ES-I3 (cell line): ENCODE measurements around the gene RAB3D.
"Not testable (repeated sequence)": the region's sequence is repeated elsewhere in the genome, so short reads cannot be mapped to it uniquely, and the experiment has no call there.

ENCODE experiments used
- H3K36me3 ChIP-seq: 2 replicates; pipeline ENCODE4 v1.6.1; 2013; ENCODE audit warnings: mild to moderate bottlenecking, low read length, control low read depth, moderate library complexity; ENCODE audit not compliant: insufficient read depth
- H3K4me1 ChIP-seq: 2 replicates; pipeline ENCODE4 v1.6.1; 2013; ENCODE audit warnings: mild to moderate bottlenecking, control low read depth, low read length; ENCODE audit not compliant: insufficient read depth
- H3K9ac ChIP-seq: 2 replicates; pipeline ENCODE4 v1.6.1; 2013; ENCODE audit warnings: low read depth, mild to moderate bottlenecking, low read length, moderate library complexity
- H3K9me3 ChIP-seq: 2 replicates; pipeline ENCODE4 v1.6.1; 2013; ENCODE audit warnings: mild to moderate bottlenecking, low read length, moderate library complexity; ENCODE audit not compliant: control insufficient read depth, insufficient read depth

RAB3D gene

DNA sequence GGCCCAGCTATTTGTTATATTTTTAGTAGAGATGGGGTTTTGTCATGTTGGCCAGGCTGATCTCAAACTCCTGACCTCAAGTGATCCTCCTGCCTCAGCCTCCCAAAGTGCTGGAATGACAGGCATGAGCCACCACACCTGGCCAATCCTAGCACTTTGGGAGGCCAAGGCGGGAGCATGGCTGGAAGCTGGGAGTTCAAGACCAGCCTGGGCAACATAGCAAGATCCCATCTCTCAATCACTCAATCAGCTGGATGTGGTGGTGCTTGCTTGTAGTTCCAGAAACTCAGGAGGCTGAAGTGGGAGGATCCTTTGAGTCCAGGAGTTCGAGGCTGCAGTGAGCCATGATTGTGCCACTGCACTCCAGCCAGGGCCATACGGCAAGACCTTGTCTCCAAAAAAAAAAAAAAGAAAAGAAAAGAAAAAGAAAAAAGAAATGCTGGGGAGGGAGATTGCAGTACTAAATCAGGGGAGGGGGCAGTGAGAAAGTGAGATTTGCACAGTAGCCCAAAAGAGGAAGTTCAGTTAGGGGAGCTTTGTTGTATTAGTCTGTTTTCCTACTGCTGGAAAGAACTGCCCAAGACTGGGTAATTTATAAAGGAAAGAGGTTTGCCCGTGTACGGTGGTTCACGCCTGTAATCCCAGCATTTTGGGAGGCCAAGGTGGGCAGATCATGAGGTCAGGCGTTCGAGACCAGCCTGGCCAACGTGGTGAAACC is 19.0 kb downstream of the RAB3D start:
- H3K4me1 ChIP-seq = peaks cover 14% of the 10 kb centered on the region
- not testable (repeated sequence) for H3K36me3 ChIP-seq

DNA sequence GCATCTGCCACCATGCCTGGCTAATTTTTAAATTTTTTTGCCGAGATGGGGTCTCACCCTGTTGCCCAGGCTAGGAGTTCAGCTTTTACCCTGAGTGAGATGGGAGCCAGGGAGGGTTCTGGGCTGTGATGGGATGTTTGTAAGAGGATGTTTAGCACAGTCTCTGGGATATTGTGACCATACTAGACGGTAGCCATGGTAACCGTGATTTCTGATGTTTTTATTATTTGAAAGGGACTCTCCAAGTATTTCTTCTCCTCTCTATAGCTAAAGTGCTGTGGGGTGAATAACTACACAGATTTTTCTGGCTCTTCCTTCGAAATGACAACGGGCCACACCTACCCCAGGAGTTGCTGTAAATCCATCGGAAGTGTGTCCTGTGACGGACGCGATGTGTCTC is 33.1 kb downstream of the RAB3D start:
- no peaks in the 10 kb centered on the region for H3K9me3 ChIP-seq
- no peaks in the 10 kb centered on the region for H3K4me1 ChIP-seq
- no peaks in the 10 kb centered on the region for H3K36me3 ChIP-seq

More for the DNA sequence above, 19.0 kb downstream of the RAB3D start:
- H3K9ac ChIP-seq, H3K9me3 ChIP-seq: not testable (repeated sequence)

GRCh38 chr19:11304936-11305335 is 34.5 kb downstream of the RAB3D start:
- Histone ChIP-seq H3K36me3 (no peaks in the 10 kb centered on the region), H3K4me1 (no peaks in the 10 kb centered on the region), H3K9ac (no peak overlapping the region), H3K9me3 (no peaks in the 10 kb centered on the region)

More for the DNA sequence above, 33.1 kb downstream of the RAB3D start:
- no peak overlapping the region for H3K9ac ChIP-seq

DNA sequence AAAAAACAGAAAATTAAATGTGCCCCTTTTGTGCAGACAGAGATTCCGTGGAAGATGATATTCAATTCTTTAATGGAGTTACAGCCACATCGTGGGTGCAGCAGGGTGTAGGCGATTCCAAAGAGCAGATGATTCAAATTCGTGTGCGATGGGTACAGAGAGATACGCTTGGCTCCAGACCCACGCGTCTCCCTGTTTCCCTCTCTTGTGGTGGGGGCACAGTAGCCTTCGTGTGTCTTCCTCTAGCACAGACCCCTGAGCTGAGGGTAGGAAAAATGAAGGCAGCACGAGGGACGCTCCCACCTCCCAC is 38.7 kb downstream of the RAB3D start:
- Histone ChIP-seq H3K4me1 (no peaks in the 10 kb centered on the region), H3K9ac (no peak overlapping the region), H3K36me3 (no peaks in the 10 kb centered on the region), H3K9me3 (no peaks in the 10 kb centered on the region)

GRCh38 chr19:11299946-11300810 is 39.3 kb downstream of the RAB3D start:
- no peaks in the 10 kb centered on the region for H3K9me3 ChIP-seq
- H3K36me3 ChIP-seq = no peaks in the 10 kb centered on the region
- H3K4me1 ChIP-seq = no peaks in the 10 kb centered on the region
- no peak overlapping the region for H3K9ac ChIP-seq

- Histone ChIP-seq H3K36me3 (no peaks in the 10 kb centered on the region), H3K9me3 (no peaks in the 10 kb centered on the region), H3K4me1 (no peaks in the 10 kb centered on the region), H3K9ac (no peak overlapping the region)
Observed at GRCh38 chr19:11296264-11296663, 43.2 kb downstream of the RAB3D start.

DNA sequence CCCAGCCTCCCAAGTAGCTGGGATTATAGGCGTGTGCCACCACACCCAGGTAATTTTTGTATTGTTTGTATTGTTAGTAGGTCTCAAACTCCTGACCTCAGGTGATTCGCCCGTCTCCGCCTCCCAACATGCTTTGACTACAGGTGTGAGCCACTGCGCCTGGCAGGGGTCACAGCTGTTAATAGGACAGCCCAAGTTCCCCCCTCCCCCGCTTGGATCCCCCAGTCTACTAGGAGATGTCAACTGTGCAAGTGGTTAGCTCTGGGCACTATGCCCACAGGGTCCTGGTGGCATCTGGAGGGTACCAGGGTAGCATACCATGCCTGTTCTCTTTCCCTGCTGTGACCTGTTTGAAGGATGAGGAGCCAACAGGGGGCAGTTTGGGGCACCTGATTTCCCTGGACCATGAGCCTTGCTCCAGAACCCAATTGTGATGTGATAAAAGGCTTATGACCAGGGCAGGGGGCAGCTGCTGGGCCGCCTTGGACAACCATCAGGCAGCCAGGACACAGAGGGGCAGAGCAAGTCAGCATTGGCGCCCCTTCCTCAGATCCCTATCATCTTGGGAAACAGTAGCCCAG is 43.7 kb downstream of the RAB3D start, which contains the start of gene TSPAN16:
TSS of gene TSPAN16 (plus strand) at position 496 of the 581 bp plus-strand sequence. CDS start 138 bp downstream, outside the sequence.
- no peaks in the 10 kb centered on the region for H3K9me3 ChIP-seq
- H3K36me3 ChIP-seq = no peaks in the 10 kb centered on the region
- H3K9ac ChIP-seq = no peak within 1 kb of the TSS
- H3K4me1 ChIP-seq = no peaks in the 10 kb centered on the region

GRCh38 chr19:11295180-11295579 is 44.3 kb downstream of the RAB3D start:
- Histone ChIP-seq H3K9ac (no peak overlapping the region), H3K4me1 (no peaks in the 10 kb centered on the region; the same call in 1 of the 2 replicates), H3K9me3 (no peaks in the 10 kb centered on the region), H3K36me3 (no peaks in the 10 kb centered on the region)

DNA sequence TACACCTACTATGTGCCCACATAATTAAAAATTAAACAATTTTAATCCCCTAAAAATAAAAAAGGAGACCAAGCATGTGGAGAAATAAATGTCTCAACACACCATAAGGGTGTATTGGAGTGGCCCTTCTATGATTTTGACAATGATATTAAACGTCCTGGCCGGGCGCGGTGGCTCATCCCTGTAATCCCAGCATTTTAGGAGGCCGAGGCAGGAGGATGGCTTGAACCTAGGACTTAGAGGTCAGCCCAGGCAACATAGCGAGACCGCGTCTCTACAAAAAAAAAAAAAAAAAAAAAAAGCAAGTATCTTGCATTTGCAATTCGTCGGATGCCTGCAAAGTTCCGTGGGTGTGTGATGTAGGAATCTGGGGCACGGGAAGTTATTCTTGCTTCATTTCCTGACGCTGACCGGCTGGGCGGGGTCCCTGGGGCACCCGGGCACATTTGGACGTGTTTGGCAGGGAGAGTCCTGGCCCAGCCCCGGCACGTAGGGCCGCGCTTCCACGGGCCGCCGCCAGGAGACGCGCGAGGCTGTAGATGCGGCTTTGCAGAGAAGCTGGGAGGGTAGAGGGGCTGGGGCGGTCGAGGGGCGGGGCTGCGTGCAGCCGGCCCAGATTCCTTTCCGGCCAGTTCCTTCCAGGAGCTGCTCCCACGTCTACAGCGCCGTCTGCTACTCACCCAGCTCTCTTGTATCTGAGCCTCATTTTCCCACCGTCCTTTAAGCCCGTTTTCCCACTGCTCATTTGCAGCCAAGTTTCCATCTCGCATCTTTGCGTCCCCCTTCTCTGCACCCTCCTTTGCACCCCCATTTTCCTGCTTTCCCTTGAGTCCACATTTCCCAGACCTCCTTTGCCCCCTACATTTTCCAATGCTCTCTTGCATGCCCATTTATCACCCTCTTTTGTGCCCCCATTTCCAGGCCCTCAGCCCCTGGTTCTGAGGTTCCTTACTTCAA is 45.7 kb downstream of the RAB3D start:
- Histone ChIP-seq H3K36me3 (no peaks in the 10 kb centered on the region), H3K9me3 (no peaks in the 10 kb centered on the region), H3K4me1 (no peaks in the 10 kb centered on the region; the same call in 1 of the 2 replicates), H3K9ac (0 out of 2 replicates have a peak overlapping the region, but pooled peaks have one; percentile 16)

GRCh38 chr19:11291991-11292390 is 47.5 kb downstream of the RAB3D start:
- Histone ChIP-seq H3K9ac (no peak overlapping the region), H3K36me3 (no peaks in the 10 kb centered on the region), H3K9me3 (no peaks in the 10 kb centered on the region), H3K4me1 (no peaks in the 10 kb centered on the region; the same call in 1 of the 2 replicates)

DNA sequence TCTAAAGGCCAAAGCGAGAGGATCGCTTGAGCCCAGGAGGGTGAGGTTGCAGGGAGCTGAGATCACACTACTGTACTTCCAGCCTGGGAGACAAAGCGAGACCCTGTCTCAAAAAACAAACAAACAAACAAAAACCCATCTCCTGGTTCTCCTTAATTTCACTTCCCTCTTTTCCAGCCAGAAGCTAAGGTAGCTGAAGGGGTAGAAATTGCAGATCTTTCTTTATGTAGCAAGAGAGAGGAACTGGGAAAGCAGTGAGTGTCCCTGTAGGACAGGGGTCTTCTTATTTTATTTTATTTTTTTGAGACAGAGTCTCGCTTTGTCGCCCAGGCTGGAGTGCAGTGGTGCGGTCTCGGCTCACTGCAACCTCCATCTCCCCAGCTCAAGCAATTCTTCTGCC is 48.0 kb downstream of the RAB3D start:
- Histone ChIP-seq H3K4me1 (no peaks in the 10 kb centered on the region; the same call in 1 of the 2 replicates), H3K9me3 (no peaks in the 10 kb centered on the region), H3K9ac (no peak overlapping the region), H3K36me3 (no peaks in the 10 kb centered on the region)

DNA sequence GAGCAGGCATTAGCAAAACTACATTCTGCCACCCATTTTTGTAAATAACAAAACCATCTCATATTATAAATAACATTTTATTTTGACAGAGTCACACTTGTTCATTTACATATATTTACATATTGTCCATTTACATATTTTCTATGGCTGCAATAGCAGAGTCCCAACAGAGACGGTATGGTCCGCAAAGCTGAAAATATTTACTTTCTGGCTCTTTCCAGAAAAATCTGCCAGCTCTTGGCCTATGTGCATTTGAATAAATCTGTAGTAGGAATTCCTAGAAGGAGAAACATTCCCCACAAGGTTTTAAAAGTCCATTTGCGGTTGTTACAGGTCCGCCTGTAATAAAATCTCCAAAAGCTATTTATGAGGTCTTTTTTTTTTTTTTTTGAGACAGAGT is 49.2 kb downstream of the RAB3D start:
- Histone ChIP-seq H3K9ac (no peak overlapping the region), H3K9me3 (no peaks in the 10 kb centered on the region), H3K36me3 (no peaks in the 10 kb centered on the region), H3K4me1 (no peaks in the 10 kb centered on the region; the same call in 1 of the 2 replicates)

- Histone ChIP-seq H3K4me1 (no peaks in the 10 kb centered on the region; the same call in 1 of the 2 replicates), H3K9me3 (no peaks in the 10 kb centered on the region), H3K9ac (no peak overlapping the region), H3K36me3 (no peaks in the 10 kb centered on the region)
Observed at GRCh38 chr19:11288349-11288748, 51.1 kb downstream of the RAB3D start.
